Measurements from ENCODE around the gene CORIN.

DNA sequence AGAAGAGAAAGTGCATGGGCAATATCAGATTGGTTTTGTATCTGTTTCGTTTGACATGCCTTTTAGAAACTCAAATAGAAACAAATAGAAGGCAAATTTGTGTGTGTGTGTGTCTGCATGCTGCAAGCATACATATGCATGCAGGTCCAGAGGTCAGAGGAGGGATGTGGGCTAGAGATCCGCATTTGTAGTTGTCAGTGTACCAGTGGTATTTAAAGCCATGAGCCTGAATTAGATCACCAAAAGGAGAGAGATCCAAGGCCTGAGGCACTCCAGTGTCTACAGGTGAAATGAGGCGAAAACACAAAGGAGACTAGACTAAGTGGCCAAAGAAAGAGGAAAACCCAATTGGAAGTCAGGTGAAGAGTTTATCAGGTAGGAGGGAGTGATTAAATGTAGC lies 106.7 kb downstream of the CORIN start:
- TF ChIP-seq, protein P1, sequence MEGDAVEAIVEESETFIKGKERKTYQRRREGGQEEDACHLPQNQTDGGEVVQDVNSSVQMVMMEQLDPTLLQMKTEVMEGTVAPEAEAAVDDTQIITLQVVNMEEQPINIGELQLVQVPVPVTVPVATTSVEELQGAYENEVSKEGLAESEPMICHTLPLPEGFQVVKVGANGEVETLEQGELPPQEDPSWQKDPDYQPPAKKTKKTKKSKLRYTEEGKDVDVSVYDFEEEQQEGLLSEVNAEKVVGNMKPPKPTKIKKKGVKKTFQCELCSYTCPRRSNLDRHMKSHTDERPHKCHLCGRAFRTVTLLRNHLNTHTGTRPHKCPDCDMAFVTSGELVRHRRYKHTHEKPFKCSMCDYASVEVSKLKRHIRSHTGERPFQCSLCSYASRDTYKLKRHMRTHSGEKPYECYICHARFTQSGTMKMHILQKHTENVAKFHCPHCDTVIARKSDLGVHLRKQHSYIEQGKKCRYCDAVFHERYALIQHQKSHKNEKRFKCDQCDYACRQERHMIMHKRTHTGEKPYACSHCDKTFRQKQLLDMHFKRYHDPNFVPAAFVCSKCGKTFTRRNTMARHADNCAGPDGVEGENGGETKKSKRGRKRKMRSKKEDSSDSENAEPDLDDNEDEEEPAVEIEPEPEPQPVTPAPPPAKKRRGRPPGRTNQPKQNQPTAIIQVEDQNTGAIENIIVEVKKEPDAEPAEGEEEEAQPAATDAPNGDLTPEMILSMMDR (conservative IDR thresholded peaks at IDR 0.05; ENCODE audit: low read length), result no peak
- TF ChIP-seq EZH2phosphoT487 (IDR thresholded peaks at IDR 0.05; ENCODE audit: borderline replicate concordance), result no peak

All from Loucy (cell line).